ENCODE results near the gene ZNF428. TPM values are rescaled to one million over a fixed set of nuclear protein-coding genes. Genes with fewer than 3 reads are reported as not detected.
A peak's percentile ranks its signal among the peaks of the same experiment; 100 is the strongest.
"Not testable (repeated sequence)": the region's sequence is repeated elsewhere in the genome, so short reads cannot be mapped to it uniquely, and the experiment has no call there.

ZNF428 gene
- polyA plus RNA-seq, 3 donors, result 82.2 to 90.6 (median 86.1) TPM

DNA sequence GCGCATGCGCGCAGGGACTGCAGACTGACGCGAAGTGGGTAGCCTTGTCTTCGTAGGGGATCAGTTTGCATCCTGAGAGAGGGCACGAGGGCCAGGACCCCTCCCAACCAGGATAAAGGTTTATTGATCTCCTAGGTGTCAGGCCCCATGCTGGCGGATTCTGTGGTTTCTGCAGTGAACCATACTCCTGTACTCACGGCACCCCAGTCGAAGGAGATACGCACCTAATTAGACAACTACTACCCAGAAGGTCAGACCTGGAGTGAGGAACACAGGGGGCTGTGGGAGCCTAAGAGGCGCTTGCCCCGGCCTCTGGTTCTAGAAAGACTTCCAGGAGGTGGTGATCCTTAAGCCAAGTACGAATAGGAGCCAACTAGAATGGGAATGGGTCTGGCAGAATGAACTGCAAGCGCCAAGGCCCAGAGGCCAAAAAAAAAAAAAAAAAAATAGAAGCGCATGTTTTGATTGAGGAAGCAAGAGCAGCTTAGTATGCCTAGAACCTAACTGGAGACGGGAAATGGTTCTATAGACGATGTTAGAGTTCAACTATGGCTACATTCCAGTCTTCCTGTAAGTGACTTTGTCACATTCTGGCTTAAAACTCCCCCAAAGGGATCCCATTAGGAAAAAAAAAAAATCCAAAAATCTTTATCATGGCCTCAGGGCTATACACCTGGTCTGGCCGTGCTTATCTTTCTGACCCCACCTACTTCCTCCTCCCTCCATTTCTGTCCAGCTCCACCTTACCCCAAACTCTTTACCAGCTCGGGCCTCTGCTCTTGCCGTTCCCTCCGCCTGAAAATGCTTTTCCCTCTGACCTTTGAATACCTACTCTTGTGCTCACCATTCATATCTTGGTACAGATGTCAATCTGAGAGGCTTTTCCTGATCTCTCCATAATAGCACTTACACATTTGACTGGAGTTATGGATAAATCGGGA is 902 bp upstream of the ZNF428 start:
- DNase-seq (ENCODE audit: low read depth in 3 of 3, low spot score in 2 of 3), result no peak

DNA sequence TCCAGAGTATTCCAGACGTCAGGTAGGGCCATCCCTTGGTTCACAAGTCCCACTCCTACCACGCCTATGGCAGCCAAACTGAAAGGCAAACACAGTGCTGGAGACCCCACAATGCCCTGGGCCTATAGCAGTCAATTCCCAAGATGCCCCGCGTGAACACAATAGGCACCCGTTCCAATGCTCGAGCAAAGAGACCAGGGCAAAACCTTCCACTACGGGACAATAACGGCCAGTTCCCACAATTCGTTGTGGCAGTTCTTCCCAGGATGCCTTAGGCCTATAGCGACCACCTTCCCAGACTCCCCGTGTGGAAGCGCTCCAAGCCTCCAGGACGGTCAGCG is 538 bp downstream of the ZNF428 start:
- DNase-seq (ENCODE audit: low read depth in 3 of 3, low spot score in 2 of 3), result no peak

DNA sequence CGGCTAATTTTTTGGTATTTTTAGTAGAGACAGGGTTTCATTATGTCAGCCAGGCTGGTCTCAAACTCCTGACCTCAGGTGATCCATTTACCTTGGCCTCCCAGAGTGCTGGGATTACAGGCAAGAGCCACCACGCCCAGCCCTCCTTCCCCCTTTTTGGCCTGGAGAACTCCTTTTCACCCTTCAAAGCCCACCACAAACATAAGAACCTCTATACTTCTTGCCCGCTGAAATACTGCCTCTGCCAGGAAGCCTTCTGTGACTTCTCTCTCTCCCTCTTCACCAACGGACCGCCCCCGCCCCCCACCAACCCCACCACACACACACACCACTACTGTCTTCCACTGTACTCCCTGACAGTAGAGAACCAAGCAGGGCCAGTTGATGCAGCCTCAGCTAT is 2.5 kb downstream of the ZNF428 start:
- DNase-seq (ENCODE audit: low read depth in 3 of 3, low spot score in 2 of 3), result no peak

DNA sequence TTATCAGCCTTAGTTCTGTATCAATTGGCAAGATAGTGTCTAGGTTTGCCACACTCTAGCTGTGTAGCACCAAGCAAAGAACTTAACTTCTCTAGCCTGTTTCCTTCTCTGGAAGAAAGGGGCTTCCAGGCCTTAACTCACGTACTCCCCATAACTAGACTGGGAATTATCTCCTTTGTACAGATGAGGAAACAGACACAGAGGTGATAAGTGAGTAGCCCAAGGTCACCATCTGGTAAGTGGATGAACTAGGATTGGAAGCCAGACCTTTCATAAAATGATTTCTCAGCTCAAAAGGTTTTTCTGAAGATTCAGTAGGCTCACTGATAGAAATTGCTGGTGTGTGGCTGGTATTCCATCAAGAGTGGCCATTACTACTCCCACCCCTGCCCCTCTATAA is 3.1 kb downstream of the ZNF428 start:
- no peak for DNase-seq (ENCODE audit: low read depth in 3 of 3, low spot score in 2 of 3)

DNA sequence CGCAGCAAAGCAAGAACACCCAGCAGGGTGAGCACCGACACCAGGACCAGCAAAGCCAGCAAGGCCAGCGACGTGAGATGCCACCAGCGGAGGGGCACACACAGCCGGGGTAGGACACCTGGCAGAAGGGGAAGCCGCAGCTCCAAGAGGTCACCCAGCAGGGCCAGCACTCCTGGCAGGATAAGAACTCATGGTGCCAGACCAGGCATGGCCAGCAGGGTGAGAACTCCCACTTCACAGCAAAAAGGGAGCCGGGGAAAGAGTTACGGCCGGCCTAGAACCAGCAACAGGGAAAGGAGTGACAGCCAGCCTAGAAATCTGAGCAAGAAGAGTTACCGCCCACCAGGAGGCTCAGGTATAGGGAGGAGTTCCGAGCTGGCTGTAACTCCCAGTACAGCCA is 7.1 kb downstream of the ZNF428 start:
- DNase-seq (ENCODE audit: low read depth in 3 of 3, low spot score in 2 of 3), result no peak

DNA sequence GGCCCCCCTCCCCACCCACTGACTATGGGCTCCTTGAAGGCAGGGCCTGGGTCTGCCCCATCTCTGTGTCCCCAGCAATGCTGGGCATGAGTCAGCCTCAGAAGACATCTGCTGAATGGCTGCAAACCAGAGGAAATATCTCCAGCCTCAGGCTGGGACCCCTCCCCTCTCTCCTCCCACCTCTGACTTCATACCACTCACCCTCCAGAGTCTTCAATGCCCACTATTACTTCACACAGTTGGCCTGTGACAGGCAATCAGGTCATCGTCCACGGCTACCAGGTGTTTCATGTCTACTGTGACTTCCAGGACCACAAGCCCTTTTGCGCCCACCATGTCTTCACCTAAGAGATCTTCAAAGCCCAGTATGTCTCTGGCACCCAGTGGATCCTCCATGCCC is 7.6 kb downstream of the ZNF428 start, which contains the start of gene SRRM5:
SRRM5 (plus strand) TSS at position 301 of the 400 bp plus-strand sequence; CDS start at position 335, 34 bp downstream.
- no peak for DNase-seq (ENCODE audit: low read depth in 3 of 3, low spot score in 2 of 3)

DNA sequence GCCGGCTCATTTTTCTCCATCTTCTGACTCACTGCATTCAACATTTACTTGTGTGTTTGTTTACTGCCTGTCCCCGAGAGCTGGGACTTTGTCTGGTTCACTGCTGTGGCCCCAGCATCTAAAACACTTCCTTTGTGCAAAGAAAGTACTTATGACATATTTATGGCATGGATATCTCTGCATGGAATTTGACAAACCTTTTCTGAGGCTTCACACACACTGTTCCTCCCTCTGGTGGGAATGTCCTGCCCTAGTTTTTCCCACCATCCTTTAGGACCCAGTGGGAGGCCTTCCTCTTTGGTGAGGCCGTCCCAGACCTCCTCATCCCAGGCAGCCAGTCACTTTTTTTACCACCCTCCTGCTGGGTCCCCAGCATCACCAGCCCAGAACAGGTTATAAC is 8.9 kb downstream of the ZNF428 start:
- DNase-seq (ENCODE audit: low read depth in 3 of 3, low spot score in 2 of 3), result no peak

DNA sequence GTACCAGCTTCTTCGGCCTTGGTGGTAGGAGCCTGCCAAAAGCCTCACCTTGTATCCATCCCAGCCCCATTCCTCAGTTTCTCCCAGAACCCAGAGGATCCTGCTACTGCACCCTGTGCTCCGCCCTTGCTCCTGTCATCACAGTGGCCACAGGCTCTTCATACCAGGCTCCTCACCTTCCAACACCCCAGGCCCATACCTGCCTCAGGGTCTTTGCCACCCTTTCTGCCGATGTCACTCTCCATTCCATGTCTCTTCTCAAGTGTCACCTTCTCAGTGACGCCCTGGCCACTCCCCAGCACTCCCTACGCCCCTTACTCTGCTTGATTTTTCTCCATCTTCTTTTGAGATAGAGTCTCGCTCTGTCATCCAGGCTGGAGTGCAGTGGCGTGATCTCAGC is 9.6 kb downstream of the ZNF428 start:
- DNase-seq (ENCODE audit: low read depth in 3 of 3, low spot score in 2 of 3), result no peak

DNA sequence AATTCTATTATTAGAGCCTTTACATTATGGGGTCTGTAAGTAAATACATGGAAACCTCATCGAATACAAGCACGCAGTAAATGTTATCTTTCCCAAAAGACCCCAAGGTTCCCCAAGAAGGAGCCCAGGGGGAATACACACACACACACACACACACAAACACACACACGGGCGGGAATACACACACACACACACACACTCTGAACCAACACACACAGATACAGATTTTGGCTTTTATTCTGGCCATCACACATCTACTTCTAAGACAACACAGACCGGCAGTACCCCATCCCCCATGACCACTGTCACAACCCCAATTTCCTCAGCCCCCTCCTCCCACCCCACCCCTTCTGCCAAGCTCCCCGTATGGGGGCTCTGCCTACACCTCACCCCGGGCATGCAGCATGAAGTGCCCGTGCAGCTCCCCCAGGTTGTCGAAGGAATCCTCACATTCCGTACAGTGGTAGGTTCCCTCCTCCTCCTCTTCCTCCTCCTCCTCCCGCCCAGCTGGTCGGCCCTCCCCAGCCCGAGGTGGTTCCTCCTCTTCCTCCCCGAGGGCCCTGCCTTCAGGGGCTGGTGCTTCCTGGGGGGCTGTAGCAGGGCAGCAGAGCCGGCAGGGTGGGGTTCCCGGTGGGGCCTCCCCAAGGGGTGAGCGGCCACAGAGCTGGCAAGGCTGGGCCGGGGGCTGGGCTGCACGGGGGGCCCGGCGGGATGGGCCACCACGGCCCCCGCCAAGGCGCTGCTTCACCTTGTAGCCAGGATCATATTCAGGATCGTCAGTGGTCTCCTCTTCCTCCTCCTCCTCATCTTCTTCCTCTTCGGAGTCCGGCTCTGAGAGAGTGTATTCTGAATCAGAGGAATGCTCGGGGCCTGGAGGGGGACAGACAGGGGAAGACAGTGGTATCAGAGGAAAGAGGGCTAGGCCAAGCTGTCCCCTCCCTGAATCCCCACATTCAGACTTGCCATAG is 11.9 kb downstream of the ZNF428 start:
- no peak for DNase-seq (ENCODE audit: low read depth in 3 of 3, low spot score in 2 of 3)

DNA sequence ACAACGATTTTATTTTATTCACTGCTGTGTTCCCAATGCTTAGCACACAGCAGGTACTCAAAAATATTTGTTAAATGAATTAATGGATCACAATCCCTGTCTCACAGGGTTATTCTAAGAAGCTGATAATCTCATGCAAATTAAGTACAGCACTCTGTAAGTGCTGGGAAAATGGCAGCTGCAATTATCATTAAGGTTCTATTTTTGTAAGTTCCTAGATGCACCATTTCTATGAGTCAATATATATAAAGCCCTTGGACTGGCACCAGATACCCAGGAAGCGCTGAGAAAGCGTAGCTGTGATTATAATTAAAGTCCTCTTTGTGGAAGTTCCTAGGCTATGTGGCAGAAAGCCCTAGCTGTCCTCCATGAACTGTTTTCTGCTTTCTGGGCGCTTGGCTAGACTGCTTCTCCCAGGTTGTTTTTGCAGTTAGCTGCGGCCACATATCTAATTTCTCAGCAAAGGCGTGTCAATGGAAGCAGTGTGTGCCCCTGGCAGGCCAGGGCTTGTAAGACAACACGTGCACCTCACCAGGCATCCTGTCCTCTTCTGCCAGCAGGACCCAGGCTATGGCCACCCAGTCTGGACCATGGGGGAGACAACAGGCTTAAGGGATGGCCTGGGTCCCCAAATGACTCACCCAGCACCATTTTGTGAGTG is 12.7 kb downstream of the ZNF428 start:
- no peak for DNase-seq (ENCODE audit: low read depth in 3 of 3, low spot score in 2 of 3)

DNA sequence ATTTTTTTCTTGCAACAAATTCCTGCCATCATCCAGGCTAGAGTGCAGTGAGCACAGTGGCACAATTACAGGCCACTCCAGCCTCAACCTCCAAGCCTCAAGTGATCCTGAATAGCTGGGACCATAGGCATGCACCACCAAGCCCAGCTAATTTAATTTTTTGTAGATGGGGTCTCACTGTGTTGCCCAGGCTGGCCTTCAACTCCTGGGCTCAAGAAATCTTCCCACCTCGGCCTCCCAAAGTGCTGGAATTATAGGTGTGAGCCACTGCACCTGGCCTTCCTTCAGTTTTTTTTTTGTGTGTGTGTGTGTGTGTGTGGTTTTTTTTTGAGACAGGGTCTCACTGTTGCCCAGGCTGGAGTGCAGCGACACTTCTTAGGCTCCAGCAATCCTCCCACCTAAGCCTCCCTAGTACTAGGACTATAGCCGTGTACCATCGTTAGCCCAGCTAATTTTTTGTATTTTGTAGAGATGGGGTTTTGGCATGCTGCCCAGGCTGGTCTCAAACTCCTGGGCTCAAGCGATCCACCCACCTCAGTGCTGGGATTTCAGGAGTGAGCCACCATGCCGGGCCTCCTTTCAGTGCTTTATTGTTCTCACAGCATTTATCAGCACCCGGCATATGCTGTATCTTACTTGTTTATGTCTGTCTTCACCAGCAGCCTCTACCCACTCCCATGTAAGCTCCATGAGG is 13.4 kb downstream of the ZNF428 start:
- DNase-seq (ENCODE audit: low read depth in 3 of 3, low spot score in 2 of 3), result no peak

DNA sequence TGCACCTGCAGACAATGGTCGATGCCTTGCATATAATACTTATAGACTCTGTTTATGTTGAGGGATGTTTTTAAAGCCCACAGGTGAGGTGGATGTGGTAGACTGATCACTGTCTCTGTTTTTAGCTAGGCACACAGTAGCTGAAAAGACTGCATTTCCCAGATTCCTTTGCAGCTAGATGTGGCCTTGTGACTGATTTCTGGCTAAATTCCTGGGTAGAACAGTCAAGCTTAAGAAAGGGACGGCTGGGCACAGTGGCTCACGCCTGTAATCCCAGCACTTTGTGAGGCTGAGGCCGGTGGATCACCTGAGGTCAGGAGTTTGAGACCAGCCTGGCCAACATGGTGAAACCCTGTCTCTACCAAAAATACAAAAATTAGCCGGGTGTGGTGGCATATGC is 19.1 kb downstream of the ZNF428 start:
- DNase-seq (ENCODE audit: low read depth in 3 of 3, low spot score in 2 of 3), result not testable (repeated sequence)

DNA sequence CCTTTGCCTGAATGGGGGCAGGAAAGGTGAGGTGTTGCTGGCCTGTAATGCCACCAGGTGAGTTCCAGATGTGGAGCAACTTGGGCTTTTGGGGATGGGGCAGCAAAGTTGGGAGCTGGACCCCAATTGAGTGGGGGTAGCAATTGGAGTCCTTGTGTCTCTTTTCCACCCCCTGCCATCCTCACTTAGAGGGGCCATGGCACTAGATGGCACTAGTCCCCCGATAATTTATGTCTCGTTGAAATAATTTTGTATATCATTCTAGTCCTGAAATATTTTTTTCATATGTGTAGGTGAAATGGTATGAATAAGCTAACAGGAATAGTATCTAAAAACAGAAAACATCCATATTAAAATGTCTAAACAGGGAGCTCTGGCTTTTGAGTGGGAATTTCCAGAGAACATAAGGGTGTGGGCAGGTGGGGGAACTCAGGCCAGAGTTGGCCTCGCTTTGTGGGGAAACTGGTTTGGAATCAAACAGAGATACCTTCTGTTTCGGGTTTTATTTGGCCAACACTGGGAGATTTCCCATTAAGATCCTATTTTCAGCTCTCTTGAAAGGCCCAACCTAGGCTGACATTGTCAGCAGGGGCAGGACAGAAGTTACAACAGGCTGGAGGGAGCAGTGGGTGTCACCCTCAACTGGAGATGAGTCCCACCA is 19.7 kb downstream of the ZNF428 start:
- no peak for DNase-seq (ENCODE audit: low read depth in 3 of 3, low spot score in 2 of 3)

DNA sequence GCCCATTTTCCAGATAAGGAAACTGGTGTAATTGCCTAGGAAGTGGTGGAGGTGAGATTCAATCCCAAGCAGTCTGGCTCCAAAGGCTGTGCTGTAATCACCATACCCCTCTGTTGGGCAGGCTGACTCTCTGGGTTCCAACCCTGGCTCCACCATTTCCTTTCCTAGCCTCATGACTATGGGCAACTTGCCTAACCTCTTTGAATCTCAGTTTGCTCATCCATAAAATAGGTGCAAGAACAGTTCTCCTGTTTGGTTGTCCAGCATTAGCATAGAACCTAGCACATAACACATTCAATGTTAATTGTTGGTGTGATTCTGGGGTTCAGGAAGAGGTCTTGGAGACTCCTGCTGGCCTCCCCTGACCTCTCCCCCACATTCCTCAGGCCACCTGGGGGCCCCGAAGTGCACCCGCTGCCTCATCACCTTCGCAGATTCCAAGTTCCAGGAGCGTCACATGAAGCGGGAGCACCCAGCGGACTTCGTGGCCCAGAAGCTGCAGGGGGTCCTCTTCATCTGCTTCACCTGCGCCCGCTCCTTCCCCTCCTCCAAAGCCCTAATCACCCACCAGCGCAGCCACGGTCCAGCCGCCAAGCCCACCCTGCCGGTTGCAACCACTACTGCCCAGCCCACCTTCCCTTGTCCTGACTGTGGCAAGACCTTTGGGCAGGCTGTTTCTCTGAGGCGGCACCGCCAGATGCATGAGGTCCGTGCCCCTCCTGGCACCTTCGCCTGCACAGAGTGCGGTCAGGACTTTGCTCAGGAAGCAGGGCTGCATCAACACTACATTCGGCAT is 20.8 kb downstream of the ZNF428 start:
- no peak for DNase-seq (ENCODE audit: low read depth in 3 of 3, low spot score in 2 of 3)

DNA sequence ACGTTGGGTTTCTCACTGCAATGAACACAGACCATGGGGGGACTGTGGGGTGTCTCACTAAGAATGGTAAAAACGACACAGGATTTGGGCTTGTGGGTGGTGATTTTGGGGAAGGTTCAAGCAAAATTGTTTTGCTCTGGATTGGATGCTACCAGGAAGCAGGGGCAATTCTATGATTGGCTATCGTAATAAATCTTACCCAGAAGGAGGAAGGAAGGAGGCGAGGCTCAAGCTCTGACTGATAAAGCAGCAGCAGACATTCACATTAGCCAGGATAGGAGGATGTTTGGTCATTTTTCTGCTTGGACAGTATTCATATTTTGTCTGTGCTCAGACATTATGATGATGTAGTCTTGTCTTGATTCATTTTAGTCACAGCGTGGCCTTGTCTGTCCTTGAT is 21.6 kb downstream of the ZNF428 start:
- no peak for DNase-seq (ENCODE audit: low read depth in 3 of 3, low spot score in 2 of 3)

DNA sequence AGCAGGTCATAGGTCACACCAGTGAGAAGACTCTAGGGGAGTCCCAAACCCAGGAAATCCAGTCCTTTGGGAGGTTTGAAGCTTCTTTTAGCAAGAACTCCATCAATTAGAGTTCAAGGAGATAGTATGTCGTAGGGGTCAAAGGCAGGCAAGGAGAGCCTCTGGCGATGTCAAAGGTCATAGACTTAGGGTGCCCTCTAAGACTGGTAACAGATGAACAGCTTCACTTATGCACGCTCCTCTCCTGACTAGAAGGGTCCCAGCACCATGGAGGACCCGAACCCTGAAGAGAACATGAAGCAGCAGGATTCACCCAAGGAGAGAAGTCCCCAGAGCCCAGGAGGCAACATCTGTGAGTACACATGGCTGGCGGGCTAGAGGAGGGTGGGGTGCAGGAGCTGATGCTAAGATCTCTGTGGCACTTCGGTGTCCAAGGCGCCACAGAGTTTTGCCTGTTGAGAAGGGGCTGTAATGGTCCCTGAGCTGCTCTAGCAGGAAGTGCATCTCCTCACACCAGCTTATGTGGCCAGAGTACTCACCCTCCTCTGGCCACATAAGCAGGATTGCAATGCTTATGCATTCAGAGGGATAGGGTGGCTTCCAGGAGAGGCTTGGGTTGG is 22.5 kb downstream of the ZNF428 start:
- no peak for DNase-seq (ENCODE audit: low read depth in 3 of 3, low spot score in 2 of 3)

DNA sequence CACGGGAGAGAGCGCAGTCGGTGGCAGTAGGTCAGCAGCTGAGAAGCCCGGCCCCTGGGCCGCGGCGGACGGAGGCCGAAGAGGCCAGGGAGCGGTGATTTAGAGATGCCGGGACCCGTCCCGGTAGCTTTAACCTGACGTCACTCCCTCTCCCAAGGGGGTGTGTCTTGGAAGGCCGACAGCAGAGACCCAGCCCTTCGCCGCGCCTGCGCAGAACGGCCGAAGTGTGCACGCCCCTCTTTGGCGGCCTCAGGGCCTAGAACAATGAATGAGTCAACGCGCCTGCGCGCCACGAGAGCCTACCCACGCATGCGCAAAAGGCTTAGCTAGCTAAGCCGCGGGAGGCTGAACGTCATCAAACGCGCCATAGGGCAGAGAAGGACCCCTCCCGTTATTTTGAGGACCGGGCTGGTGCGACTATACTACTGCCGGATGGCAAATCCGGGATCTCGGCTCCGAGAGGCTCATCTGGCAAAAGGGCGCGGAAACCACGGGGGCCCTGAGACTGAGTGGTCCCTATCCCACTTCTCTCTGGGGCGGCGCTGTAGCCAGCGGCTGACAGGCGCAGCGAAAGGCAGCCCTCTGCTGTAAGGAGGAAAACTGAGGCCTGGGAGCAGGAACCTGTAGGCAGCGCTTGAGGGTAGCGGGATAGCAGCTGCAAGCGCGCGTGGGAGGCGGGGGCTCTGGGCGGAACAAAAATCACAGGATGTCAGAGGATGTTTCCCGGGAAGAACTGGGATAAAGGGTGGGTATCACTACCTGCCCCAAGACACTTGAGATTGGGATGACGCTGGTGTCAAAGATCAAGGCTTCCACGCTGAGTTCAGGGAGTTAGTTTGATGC is 23.2 kb downstream of the ZNF428 start, which contains the start of the genes IRGQ and ZNF576:
IRGQ (minus strand) TSS at position 136 of the 843 bp plus-strand sequence. CDS start 796 bp downstream, outside the sequence.
ZNF576 (plus strand) TSS at position 597 of the 843 bp plus-strand sequence. CDS start 514 bp downstream, outside the sequence.
- peak; percentile 100 for DNase-seq (ENCODE audit: low read depth in 3 of 3, low spot score in 2 of 3)

All from right renal cortex interstitium (tissue), 3 donors.